Spleen (tissue), 13 donors: Measurements from ENCODE around the gene FAM221A. TPM values are rescaled to one million over a fixed set of nuclear protein-coding genes. Genes with fewer than 3 reads are reported as not detected.

Experiments
- DNase-seq: peaks from one replicate; pipeline ENCODE4 v3.0.0-alpha.2; 2020
- H3K27ac ChIP-seq, 8 donors: fragments of 200-600 bp; sonication (generic) in 7 of 8; 1 replicate in 4 of 8; 2 replicates in 4 of 8; pipeline versions ENCODE4 v1.5.0 to v1.8.0; 2016 to 2021; ENCODE audit warnings: inconsistent platforms in 4 of 8, mild to moderate bottlenecking in 4 of 8, moderate library complexity in 1 of 8
- H3K27me3 ChIP-seq, 7 donors: fragments of 200-600 bp; sonication (generic) in 6 of 7; replicated peaks in 1 of 7; 1 replicate in 4 of 7; 2 replicates in 3 of 7; pipeline versions ENCODE4 v1.5.0 to v1.8.0; 2016 to 2021; ENCODE audit warnings: inconsistent platforms in 3 of 7, mild to moderate bottlenecking in 1 of 7
- H3K36me3 ChIP-seq, 6 donors: fragments of 200-600 bp; sonication (generic) in 5 of 6; 1 replicate in 4 of 6; 2 replicates in 2 of 6; pipeline versions ENCODE4 v1.5.0 to v1.8.0; 2016 to 2021; ENCODE audit warnings: inconsistent platforms in 2 of 6
- H3K4me1 ChIP-seq, 6 donors: fragments of 200-600 bp; sonication (generic) in 5 of 6; 1 replicate in 3 of 6; 2 replicates in 3 of 6; pipeline versions ENCODE4 v1.5.0 to v1.8.0; 2016 to 2021; ENCODE audit warnings: inconsistent platforms in 3 of 6
- H3K4me3 ChIP-seq, 8 donors: fragments of 200-600 bp; sonication (generic) in 7 of 8; 1 replicate in 4 of 8; 2 replicates in 4 of 8; pipeline versions ENCODE4 v1.5.0 to v1.8.0; 2016 to 2021; ENCODE audit warnings: inconsistent platforms in 4 of 8, mild to moderate bottlenecking in 4 of 8, moderate library complexity in 2 of 8
- H3K9me3 ChIP-seq, 8 donors: fragments of 200-600 bp; sonication (generic) in 7 of 8; 1 replicate in 4 of 8; 2 replicates in 4 of 8; pipeline versions ENCODE4 v1.5.0 to v1.8.0; 2016 to 2021; ENCODE audit warnings: inconsistent platforms in 4 of 8
- CTCF ChIP-seq, 11 experiments: fragments of 200-600 bp in 7 of 11; fragments of 450-650 bp in 4 of 11; sonication (generic) in 4 of 11; IDR thresholded peaks in 8 of 11; conservative IDR thresholded peaks in 3 of 11; 1 replicate in 7 of 11; 2 replicates in 4 of 11; pipeline versions ENCODE4 v1.4.0 to v1.8.0; 2016 to 2021; ENCODE audit warnings: antibody characterized with exemption in 11 of 11, inconsistent platforms in 4 of 11, mild to moderate bottlenecking in 1 of 11
- POLR2A ChIP-seq, 3 donors: fragments of 450-650 bp; IDR thresholded peaks; one replicate each; pipeline ENCODE4 v1.5.1; 2017; ENCODE audit warnings: antibody characterized with exemption in 3 of 3, mild to moderate bottlenecking in 1 of 3
- POLR2AphosphoS5 ChIP-seq, 3 donors: sonication (generic); formaldehyde crosslinking; IDR thresholded peaks; one replicate each; pipeline ENCODE4 v1.5.1; 2017; ENCODE audit warnings: antibody characterized with exemption in 3 of 3
- WGBS, 5 donors: extraction: QIAGEN DNeasy Blood & Tissue Kit in 3 of 5; methylation state at CpG; one replicate each; pipeline versions ENCODE4 v1.1.5 to v1.1.7; 2013 to 2018; 5-methylcytosine and 5-hydroxymethylcytosine counted together
- intact Hi-C: fragments of 100-400 bp; cut with DNase I; formaldehyde crosslinking; loops from one replicate; pipeline ENCODE4 v1.15.0; 2023; ENCODE audit warnings: low total_unique reads
- long read RNA-seq, 2 donors: transcript quantifications; one replicate each; lab custom pipeline, GENCODE V29; 2026
- polyA plus RNA-seq, 3 donors: library from polyadenylated mRNA; stranded (reverse); fragments of 200-250 nt; gene quantifications; one replicate each; pipeline ENCODE4 v1.2.1, GENCODE V29; 2013
- total RNA-seq, 7 donors: library from RNA; depleted of rRNA in 3 of 7; stranded (reverse); fragments of >200 nt in 3 of 7; fragmentation: NEBNext Ultra II Directional in 4 of 7; extraction: Animal tissue kit (Norgen Biotek cat#: 25700) in 4 of 7; gene quantifications; one replicate each; pipeline versions ENCODE4 v1.1.0 to v1.2.1, GENCODE V29; 2016 to 2021
- donor health status: healthy with polysubstance abuse.
- donor health status: DM: no; HTN: no; CAD: no; lungs with moderate emphysema.
- donor health status: DM: no; HTN: no; CAD: no.
- donor health status: Bipolar disorder and iron deficiency.
- donor health status: healthy.
- donor health status: DM: no; HTN: no; CAD: no.
- donor health status: DM: yes; HTN: yes; CAD: no.

The FAM221A gene
- total RNA-seq = 10 to 100 TPM in 2 of 7 donors, 1 to 10 TPM in 5; 3.8 to 12.7 (median 6.8) TPM
- 1 to 10 TPM; 4.2 to 7.5 (median 5.1) TPM for polyA plus RNA-seq
- long read RNA-seq, donor 1, partial matches to known transcripts = 0 of 1 reads
- long read RNA-seq, donor 1, other reads (novel, unspliced or antisense) = 0 of 1 reads
- long read RNA-seq, donor 2, partial matches to known transcripts = 0 of 1 reads
- long read RNA-seq, donor 2, other reads (novel, unspliced or antisense) = 0 of 1 reads

GRCh38 chr7:23679898-23680413 lies at the start of gene FAM221A:
FAM221A (plus strand) TSS chr7:23680199; CDS start chr7:23680219, 20 bp downstream.
- TF ChIP-seq POLR2AphosphoS5 (IDR thresholded peaks at IDR 0.05) (peak; percentile 43 to 75 (median 71)), POLR2A (IDR thresholded peaks at IDR 0.05) (no peak), CTCF (IDR thresholded peaks at IDR 0.05 in 8 of 11, conservative IDR thresholded peaks at IDR 0.05 in 3 of 11) (peak; percentile 48 to 90 (median 80))
- Histone ChIP-seq H3K9me3 (peaks cover 0 to 5% (median 0%) of the 10 kb centered on the region in 8 donors), H3K27ac (peak within 1 kb of the TSS; percentile 6 to 87 (median 78)), H3K36me3 (peaks cover 0 to 5% (median 0%) of the 10 kb centered on the region in 6 donors), H3K4me3 (peak within 1 kb of the TSS; percentile 74 to 92 (median 85)), H3K27me3 (no peaks in the 10 kb centered on the region), H3K4me1 (peaks cover 3 to 22% (median 13%) of the 10 kb centered on the region in 6 donors)
- 0 to 1% (median 0%) methylated on average over 42 to 53 of the region's 53 CpGs for WGBS, 5 donors
- intact Hi-C loops = no loop called here
- peak; percentile 96 for DNase-seq

GRCh38 chr7:23633417-23633816 lies 46.6 kb upstream of the FAM221A start:
- no peak overlapping the region for H3K4me3 ChIP-seq
- intact Hi-C loops = no loop called here
- TF ChIP-seq POLR2AphosphoS5 (IDR thresholded peaks at IDR 0.05) (no peak), CTCF (IDR thresholded peaks at IDR 0.05 in 8 of 11, conservative IDR thresholded peaks at IDR 0.05 in 3 of 11) (no peak), POLR2A (IDR thresholded peaks at IDR 0.05) (no peak)

GRCh38 chr7:23645822-23646221 lies 34.2 kb upstream of the FAM221A start:
- Histone ChIP-seq H3K9me3 (no peaks in the 10 kb centered on the region), H3K27me3 (no peaks in the 10 kb centered on the region), H3K36me3 (peaks cover 0 to 6% (median 0%) of the 10 kb centered on the region in 6 donors), H3K27ac (no peak overlapping the region), H3K4me3 (no peak overlapping the region), H3K4me1 (no peaks in the 10 kb centered on the region)
- TF ChIP-seq POLR2AphosphoS5 (IDR thresholded peaks at IDR 0.05) = no peak
- TF ChIP-seq CTCF (IDR thresholded peaks at IDR 0.05 in 8 of 11, conservative IDR thresholded peaks at IDR 0.05 in 3 of 11) = no peak
- no peak for TF ChIP-seq POLR2A (IDR thresholded peaks at IDR 0.05)
- DNase-seq = no peak
- WGBS, 5 donors = 94 to 97% (median 96%) methylated on average over 1 of the region's 1 CpG
- intact Hi-C loops = no loop called here

More at GRCh38 chr7:23633417-23633816, 46.6 kb upstream of the FAM221A start:
- peaks cover 0 to 20% (median 0%) of the 10 kb centered on the region in 6 donors for H3K36me3 ChIP-seq
- no peak for DNase-seq
- no peaks in the 10 kb centered on the region for H3K4me1 ChIP-seq
- H3K9me3 ChIP-seq = no peaks in the 10 kb centered on the region
- no peak overlapping the region for H3K27ac ChIP-seq
- 96 to 98% (median 97%) methylated on average over 7 of the region's 7 CpGs for WGBS, 5 donors
- H3K27me3 ChIP-seq = no peaks in the 10 kb centered on the region

GRCh38 chr7:23653942-23654341 lies 26.1 kb upstream of the FAM221A start:
- Histone ChIP-seq H3K9me3 (peaks cover 4 to 59% (median 44%) of the 10 kb centered on the region in 8 donors), H3K36me3 (no peaks in the 10 kb centered on the region), H3K4me3 (no peak overlapping the region), H3K27ac (no peak overlapping the region), H3K4me1 (no peaks in the 10 kb centered on the region), H3K27me3 (no peaks in the 10 kb centered on the region)
- DNase-seq = no peak
- 82 to 95% (median 90%) methylated on average over 5 of the region's 5 CpGs for WGBS, 5 donors
- intact Hi-C loops = no loop called here
- no peak for TF ChIP-seq POLR2A (IDR thresholded peaks at IDR 0.05)
- TF ChIP-seq CTCF (IDR thresholded peaks at IDR 0.05 in 8 of 11, conservative IDR thresholded peaks at IDR 0.05 in 3 of 11) = no peak
- no peak for TF ChIP-seq POLR2AphosphoS5 (IDR thresholded peaks at IDR 0.05)
